Globus pallidus (tissue), 1 donor: ENCODE results near the gene NUAK2.
"Not testable (repeated sequence)": the region's sequence is repeated elsewhere in the genome, so short reads cannot be mapped to it uniquely, and the experiment has no call there.

ENCODE experiments used
- DNase-seq: peaks from one replicate; pipeline ENCODE4 v3.0.0-alpha.2; 2015; ENCODE audit warnings: low spot score

Gene NUAK2

GRCh38 chr1:205297546-205298177, 23.9 kb downstream of the NUAK2 start:
- not testable (repeated sequence) for DNase-seq

GRCh38 chr1:205296154-205296553, 25.4 kb downstream of the NUAK2 start:
- DNase-seq: no peak

- no peak for DNase-seq
These were observed 26.6 kb downstream of the NUAK2 start for GRCh38 chr1:205294934-205295333.

GRCh38 chr1:205294175-205294917, 27.2 kb downstream of the NUAK2 start:
- no peak for DNase-seq

- no peak for DNase-seq
These were observed 28.0 kb downstream of the NUAK2 start for GRCh38 chr1:205293350-205294074.

- no peak for DNase-seq
These were observed 29.9 kb downstream of the NUAK2 start for GRCh38 chr1:205291596-205291995.

GRCh38 chr1:205287767-205288559, 33.6 kb downstream of the NUAK2 start:
- DNase-seq: peak; percentile 71

GRCh38 chr1:205287076-205287475, 34.5 kb downstream of the NUAK2 start:
- DNase-seq: no peak

- DNase-seq: no peak
These were observed 35.1 kb downstream of the NUAK2 start for GRCh38 chr1:205286335-205286950.

GRCh38 chr1:205285381-205286101, 36.0 kb downstream of the NUAK2 start:
- DNase-seq: no peak

GRCh38 chr1:205284420-205285144, 37.0 kb downstream of the NUAK2 start:
- peak; percentile 96 for DNase-seq

- DNase-seq: no peak
These were observed 38.0 kb downstream of the NUAK2 start for GRCh38 chr1:205283270-205284147.

- not testable (repeated sequence) for DNase-seq
These were observed 40.7 kb downstream of the NUAK2 start for GRCh38 chr1:205280666-205281395.

- DNase-seq: no peak
These were observed 41.6 kb downstream of the NUAK2 start for GRCh38 chr1:205279986-205280385.

GRCh38 chr1:205276689-205277065, 44.9 kb downstream of the NUAK2 start:
- DNase-seq: no peak

GRCh38 chr1:205275916-205276688, 45.4 kb downstream of the NUAK2 start:
- DNase-seq: no peak

- DNase-seq: no peak
These were observed 46.4 kb downstream of the NUAK2 start for GRCh38 chr1:205275133-205275532.
